ENCODE measurements around the gene WWOX.

DNA sequence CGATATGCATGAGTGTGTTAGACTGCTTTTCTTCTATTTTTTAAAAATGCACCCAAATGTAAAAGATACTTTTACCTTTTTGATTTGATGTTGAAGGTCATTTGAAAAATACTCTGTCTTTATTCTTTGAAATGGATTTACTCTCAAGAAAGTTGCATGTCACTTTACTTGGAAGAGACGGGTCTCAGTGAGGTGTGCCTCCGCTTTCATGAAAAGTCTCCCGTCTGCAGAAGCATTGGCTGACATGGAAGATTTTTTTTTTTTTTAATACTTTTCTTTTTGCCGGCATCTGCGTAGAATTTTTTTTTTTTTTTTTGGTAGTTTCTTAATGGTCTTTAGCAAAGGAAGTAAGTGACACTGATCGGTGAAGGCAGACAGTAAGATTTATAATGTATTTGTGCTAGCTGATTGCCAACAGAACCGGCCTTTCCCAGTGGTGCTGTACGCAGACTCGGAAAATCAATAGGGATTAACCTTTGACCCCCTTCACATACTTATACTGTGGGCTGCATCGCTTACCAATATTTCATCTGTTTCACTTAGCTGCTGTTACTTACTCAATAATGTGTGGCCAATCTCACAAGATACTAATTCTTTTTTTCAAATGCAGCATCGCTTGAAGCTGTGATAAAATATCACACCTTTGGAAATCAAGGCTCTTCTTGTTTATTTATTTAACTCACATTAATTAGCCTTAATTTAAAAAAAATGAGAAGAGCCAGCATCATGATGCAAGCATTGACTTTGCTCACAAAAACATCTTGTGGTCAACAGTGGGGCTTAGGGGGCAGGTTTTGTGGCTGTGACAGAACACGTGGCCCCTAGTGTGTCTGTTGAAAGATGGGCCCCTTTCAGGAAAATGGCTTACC lies 383.9 kb downstream of the WWOX start:
- TF ChIP-seq, protein P1, sequence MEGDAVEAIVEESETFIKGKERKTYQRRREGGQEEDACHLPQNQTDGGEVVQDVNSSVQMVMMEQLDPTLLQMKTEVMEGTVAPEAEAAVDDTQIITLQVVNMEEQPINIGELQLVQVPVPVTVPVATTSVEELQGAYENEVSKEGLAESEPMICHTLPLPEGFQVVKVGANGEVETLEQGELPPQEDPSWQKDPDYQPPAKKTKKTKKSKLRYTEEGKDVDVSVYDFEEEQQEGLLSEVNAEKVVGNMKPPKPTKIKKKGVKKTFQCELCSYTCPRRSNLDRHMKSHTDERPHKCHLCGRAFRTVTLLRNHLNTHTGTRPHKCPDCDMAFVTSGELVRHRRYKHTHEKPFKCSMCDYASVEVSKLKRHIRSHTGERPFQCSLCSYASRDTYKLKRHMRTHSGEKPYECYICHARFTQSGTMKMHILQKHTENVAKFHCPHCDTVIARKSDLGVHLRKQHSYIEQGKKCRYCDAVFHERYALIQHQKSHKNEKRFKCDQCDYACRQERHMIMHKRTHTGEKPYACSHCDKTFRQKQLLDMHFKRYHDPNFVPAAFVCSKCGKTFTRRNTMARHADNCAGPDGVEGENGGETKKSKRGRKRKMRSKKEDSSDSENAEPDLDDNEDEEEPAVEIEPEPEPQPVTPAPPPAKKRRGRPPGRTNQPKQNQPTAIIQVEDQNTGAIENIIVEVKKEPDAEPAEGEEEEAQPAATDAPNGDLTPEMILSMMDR (IDR thresholded peaks at IDR 0.05): no peak
- TF ChIP-seq EZH2 (IDR thresholded peaks at IDR 0.05; ENCODE audit: borderline replicate concordance, insufficient read depth, low read depth, low read length, poor library complexity, severe bottlenecking): no peak
